Right renal cortex interstitium (tissue), 3 donors: ENCODE results near the gene PPP1R2. TPM values are rescaled to one million over a fixed set of nuclear protein-coding genes. Genes with fewer than 3 reads are reported as not detected.
"Not testable (repeated sequence)": the region's sequence is repeated elsewhere in the genome, so short reads cannot be mapped to it uniquely, and the experiment has no call there.

Source experiments
- DNase-seq, 3 donors: peaks; one replicate each; pipeline ENCODE4 v3.0.0-alpha.2; 2013; ENCODE audit warnings: low read depth in 3 of 3, low spot score in 2 of 3
- polyA plus RNA-seq, 3 donors: library from polyadenylated mRNA; unstranded; fragments of 120-200 nt; gene quantifications; one replicate each; pipeline ENCODE4 v1.2.1, GENCODE V29; 2013; ENCODE audit not compliant: insufficient read length in 3 of 3

Gene PPP1R2
- polyA plus RNA-seq: 10 to 100 TPM; 56.8 to 65.9 (median 61.2) TPM

DNA sequence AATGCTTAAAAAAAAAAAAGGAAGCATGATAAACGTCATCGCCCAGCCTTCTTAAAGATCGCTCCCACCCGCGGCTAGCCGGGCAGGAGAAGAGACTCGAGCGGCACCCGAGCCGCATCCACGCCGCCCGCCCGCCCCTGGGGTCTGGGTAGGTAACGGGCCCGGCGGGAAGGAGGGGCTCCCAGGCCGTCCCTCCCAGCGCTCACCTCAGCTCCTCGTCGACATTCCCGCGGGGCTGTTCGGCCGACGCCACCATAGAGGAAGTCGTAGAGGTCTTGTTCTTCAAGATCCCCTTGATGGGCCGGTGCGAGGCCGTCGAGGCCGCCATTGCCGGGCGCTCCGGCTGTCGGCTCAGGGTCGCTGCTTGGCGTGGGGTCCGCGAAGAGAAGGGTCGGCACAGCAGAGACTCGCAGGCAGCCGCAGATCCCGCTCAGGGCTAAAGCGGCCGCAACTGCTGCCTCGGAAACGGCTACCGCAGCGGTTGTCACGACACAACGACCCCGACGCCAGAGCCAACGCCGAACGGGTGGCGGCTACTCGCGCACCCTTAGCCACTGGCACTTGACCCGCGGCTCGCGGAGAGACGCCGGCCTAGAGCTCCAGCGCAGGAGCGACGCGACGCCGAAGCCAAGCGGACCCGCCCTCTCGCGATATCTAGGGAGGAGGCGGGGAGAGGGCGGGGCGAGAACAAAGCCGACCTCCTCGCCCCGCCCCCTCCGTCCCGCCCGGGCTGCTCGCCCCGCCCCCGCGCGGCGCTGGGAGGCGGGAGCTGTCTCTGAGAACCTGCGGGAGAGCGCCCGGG lies at the start of gene PPP1R2:
Gene PPP1R2, minus strand, starts transcription at position 628 of the 802 bp plus-strand sequence. Its CDS starts 300 bp downstream, at position 328.
- DNase-seq: peak; percentile 81 to 88 (median 86)

DNA sequence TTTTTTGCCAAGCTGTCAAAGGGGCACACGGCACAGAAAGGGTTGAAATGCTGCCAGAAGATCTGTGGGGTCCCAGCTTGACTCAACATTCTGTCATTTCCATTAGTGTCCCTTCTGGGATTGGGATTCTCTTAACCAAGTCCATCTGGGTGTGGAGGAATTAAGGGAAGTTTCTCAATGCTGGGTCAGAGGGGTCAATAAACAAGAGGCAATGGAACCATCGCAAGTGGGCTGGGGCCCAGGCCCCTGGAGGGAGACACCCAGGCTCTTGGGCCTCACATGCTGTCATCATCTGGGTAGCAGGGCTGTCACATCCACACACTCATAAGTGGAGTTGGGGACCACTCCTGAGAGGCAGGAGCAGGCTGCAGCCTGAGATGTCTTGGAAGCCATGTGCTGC lies 48.7 kb upstream of the PPP1R2 start:
- DNase-seq: no peak

DNA sequence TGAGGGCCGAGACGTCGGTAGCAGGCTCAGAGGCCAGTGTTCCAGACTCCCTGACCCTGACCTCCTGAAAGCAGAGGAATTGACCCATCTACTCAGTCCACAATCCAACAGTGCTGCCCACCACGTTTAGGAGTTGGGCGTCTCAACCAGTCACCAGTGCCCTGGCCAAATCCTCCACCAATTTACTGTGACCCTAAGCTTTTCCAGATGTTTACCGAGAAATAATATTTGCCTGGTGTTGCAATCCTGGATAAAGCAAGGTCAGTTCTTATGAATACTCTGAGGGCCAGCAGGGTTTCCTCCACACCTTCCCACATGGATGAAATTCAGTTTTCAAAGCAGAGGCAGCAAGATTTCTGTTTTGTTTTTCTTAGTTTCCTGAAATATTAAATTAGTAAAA lies 48.1 kb upstream of the PPP1R2 start:
- DNase-seq: no peak

DNA sequence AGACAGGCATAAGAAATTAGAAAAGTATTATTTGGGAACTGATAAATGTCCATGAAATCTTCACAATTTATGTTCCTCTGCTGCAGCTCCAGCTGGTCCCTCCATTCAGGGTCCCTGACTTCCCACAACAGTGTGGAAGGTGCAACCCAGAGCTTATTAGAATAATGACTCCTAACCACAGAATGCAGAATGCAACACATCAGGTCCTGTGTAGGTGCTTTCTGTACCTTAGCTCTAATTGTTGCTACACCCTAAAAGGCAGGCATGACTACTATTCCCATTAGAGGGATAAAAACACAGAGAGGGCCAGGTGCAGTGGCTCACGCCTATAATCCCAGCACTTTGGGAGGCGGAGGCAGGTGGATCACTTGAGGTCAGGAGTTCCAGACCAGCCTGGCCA lies 47.3 kb upstream of the PPP1R2 start:
- DNase-seq: not testable (repeated sequence)

DNA sequence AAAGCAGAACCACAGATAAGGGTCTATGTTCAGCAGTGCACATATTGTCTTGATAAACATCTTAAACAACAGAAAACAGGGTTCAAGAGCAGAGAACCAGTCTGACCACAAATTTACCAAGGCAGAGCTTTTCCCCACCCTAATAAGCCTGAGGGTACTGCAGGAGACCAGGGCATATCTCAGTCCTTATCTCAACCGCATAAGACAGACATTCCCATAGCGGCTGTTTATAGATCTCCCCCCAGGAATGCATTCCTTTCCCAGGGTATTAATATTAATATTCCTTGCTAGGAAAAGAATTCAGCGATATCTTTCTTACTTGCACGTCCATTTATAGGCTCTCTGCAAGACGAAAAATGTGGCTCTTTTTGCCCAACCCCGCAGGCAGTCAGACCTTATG lies 46.7 kb upstream of the PPP1R2 start:
- not testable (repeated sequence) for DNase-seq

DNA sequence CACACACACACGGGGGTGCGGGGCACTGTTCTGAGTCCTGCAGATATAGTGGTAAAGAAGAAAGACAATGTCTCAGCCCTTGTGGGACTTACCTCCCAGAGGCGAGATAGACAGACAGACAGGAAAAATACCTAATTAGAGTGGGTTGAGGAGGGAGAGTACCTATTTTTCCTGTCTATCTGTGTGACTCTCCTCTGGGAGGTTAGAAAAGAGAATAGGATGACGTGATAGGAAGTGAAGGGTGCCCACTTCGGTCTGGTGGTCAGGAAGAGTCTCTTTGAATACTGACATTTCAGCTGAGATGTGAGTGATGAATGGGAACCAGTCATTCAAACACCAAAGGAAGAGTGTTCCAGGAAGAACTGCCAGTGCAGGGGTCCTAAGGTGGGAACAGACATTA lies 44.7 kb upstream of the PPP1R2 start:
- DNase-seq: no peak

DNA sequence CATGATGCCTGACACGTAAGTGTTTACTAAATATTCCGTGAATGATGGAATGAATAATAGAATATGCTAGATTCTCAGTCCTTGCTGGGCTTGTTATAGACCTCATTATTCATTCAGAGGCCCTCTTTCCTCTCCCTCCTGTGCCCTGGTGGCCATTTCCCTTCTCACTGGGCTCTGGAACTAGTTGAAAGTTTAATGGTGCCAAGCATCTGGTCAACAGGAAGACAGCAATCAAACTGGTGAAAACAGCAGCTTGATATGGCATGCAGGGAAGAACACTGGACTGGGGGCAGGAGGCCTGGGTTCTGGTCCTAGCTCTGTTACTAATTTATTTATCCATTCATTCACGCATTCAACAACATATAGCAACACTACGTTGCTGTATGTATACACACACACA lies 44.3 kb upstream of the PPP1R2 start:
- DNase-seq: no peak

DNA sequence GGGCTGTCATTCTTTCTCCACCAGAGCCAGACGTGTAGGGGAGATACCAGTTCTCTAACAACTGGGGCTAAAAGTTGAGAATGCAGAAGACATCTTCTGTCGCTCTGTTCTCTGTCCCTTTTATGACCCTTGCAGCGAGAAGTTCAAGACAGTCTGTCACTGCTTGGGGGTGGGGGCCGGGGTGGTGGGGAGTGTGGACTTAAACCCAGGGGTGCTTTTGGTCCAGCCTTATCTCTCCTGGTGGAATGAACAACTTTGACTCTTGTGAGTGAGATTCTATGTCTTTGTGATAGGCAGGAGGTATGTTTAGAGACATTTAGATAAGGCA lies 41.4 kb upstream of the PPP1R2 start:
- no peak for DNase-seq

DNA sequence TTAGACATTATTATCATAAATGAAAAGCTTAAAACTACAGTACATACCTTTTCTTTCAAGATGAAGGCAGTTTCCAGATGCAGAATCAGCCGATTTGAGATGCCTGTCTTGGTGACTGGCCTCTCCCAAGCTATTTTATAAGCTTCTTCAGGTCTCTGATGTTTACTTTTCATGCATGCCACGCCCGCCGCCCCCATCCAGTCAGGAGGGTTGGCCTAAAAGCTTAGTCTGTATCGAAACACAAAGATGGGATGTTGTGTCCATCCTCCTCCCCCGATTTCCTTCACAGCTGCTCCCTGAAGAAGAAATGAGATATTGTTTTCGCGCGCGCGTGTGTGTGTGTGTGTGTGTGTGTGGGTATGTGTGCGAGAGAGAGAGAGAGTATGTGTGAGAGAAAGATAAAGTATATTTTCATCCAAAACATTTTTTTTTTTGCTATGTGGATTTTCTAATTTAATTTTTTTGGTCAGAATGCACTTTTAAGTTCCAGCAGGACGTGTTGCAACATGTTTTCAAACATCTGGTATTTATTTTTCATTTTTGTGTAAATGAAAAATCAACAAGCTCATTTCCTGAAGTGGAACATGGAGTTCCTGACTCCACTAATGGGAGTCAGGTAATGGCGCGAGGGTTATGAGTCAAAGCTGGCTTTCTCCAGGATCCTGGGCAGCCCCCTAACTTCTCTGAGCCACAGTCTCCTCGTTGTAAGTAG lies 40.9 kb upstream of the PPP1R2 start, which contains the start of gene APOD:
Gene APOD, minus strand, starts transcription at position 110 of the 712 bp plus-strand sequence. CDS start 4,479 bp downstream, outside the sequence.
- no peak for DNase-seq

DNA sequence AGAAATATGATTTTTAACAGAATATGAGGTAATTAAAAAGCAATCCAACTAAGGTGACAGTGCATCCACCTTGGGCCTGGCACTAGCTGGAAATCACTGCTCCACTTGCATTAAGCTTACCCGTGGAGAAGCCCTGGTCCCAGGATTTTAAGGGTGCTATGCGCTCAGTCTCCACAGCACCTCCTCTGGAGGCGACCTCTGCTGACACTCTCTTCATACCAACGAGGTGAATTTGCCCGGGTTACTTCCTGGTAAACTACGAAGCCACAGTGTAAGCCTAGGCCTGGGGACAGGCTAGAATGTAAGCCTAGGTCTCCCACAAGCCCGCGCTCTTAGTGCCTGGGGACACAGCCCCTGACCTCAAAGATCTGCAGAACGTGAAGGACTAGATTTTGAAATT lies 39.8 kb upstream of the PPP1R2 start:
- DNase-seq: no peak

DNA sequence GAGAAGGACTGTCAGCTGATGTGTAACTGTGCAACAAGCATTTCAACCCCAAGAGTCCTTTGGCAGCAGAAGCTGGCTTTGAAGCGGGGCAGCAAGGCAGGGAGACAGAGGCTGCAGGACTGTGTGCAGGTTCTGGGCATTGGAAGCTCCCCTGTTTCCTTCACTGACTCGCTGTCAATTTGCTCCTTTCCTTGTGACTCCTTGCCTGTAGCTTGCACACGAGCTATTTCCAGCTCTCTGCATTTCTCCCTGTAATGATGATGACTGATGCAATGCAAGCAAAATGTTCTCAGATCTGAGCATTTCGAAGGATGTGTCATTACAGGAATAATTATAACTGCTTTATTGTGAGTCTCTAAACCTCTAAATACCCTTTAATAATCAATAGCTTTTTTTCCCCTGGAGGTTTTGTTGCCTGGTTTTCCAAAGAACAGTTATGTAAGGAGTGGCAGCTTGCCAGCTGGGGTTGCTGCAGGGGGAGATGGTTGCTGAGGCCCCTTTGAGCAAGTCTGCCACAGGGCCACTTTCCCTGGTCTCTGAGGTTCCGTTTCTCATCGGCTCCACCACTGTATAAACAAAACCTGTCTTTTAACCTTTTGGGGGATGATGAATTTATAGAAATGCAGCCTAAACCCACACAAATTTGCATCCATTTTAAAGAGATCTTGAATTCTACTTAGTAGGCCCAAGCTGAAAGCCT lies 37.8 kb upstream of the PPP1R2 start:
- no peak for DNase-seq

DNA sequence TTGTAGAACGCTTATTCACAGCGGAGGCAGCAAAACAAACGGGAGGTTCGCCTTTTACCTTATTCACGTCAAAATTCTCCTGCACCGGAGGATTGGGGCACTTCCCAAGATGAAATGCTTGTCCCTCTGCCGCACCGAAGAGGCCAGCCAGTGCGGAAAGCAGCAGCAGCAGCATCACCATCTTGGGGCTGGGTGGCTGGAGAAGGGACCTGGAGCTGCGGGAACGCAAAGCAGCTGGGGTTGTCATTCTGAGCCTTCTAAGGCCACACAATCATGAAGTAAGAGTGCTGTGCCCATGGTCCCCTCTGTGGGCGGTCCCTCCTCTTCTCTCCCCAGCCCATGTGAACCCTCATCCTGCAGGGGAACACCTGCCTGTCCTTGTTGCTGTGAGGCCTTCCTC lies 36.2 kb upstream of the PPP1R2 start:
- DNase-seq: no peak

DNA sequence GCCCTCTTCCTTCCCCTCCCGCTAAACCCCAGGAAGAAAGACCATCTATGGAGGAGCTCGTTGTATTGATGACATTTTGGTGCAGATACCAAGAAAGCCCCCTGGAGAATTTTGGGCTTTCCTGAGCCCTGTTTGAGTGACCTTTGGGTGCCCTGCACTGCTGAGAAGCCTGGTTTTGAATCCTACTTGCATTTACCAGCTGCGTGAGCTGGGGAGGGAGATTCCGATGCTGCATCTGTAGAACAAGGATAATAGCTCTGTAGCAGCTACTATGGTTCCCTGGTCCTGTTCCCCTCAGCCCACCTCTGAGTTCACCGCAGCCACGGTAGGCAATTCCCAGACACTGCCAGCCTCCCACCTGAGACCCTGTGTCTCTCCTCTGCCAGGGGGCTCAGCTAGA lies 35.4 kb upstream of the PPP1R2 start:
- no peak for DNase-seq

DNA sequence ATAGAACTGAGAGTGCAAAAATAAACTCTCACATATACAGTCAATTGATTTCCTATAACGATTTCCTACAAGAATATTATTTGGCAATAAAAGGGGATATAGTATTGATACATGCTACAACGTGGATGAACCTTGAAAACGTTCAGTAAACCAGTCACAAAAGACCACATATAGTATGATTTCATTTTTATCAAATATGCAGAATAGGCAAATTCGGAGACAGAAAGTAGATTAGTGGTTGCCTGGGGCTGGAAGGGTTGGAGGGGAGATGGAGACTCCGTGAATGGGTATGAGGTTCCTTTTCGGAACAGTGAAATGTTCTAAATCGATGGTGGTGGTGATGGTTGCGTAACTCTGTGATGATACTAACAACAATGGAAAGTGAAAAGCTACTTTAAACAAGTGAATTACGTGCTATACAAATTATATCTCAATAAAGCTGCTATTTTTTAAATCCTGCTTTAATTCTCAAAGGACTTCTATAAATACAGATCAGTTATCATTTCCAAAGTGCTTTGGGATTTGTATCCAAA lies 34.6 kb upstream of the PPP1R2 start:
- no peak for DNase-seq

DNA sequence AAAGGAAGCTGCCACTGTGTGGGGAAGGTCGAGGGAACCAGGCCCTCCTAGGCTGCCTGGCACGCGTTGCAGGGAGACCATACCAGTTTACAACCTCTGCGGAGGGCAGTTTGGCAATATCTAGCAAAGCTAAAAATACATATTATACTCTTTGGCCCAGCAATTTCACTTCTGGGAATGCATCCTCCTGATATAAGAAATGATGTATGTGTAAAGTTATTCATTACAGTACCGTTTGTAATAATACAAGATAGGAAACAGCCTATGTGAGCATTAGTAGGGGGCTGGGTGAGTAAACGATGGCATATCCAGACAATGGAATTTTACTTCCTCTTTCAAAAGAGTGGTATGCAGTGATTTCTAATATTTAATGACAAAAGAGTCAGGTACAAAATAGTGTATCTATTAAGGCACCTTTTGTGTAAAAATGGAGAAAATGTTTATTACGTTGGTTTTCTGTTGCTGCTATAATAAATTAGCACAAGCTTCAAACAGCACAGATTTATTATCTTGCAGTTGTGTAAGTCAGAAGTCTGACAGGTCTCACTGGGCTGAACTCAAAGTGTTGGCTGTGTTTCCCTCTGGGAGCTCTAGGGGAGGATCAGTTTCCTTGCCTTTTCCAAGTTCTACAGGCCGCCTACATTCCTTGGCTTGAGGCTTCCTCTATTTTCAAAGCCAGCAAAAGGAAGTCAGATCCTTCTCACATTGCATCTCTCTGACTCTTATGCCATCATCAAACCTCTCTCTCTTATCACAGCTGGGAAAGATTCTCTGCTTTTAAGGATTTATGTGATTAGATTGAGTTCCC lies 31.6 kb upstream of the PPP1R2 start:
- no peak for DNase-seq

DNA sequence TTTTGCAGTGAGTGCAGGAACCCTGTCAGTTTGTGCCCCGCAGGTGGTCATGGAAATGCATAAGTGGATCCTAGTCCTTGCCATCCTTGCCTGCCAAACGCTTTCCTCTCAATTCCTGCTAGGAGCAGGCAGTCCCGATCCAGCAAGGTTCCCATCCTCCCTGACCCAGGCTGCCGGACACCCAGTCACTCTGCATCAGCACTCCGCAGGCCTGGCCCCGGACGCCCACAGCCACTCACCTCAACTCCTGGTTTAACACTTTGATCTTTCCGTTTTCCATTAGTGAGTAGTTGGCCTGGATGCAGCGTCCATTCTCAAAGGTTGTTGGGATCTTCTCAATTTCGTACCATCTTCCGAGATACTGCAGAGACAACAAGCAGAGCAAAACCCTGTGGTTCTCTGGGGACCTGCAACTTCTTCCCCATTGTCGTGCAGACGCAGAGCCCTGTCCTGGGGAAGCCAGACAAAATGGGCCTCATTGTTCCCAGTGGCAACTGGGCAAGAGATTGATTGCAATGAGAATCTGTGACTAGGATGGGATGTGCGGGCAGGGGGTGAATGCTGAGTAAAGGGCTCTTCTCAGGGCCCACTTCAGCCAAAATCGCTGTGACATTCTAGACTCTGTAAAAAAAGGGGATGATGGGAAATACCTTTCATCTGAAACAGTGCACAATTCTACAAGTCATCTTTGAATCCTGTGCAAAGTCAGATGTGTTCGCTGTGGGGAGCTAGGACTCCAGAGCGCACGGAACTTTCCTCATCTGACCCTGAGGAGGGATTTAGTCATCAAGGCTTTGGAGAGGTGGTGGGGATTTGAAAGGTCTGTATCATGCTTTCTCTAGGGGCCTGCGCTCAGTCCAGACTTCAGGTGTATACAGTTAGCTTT lies 30.7 kb upstream of the PPP1R2 start:
- no peak for DNase-seq

DNA sequence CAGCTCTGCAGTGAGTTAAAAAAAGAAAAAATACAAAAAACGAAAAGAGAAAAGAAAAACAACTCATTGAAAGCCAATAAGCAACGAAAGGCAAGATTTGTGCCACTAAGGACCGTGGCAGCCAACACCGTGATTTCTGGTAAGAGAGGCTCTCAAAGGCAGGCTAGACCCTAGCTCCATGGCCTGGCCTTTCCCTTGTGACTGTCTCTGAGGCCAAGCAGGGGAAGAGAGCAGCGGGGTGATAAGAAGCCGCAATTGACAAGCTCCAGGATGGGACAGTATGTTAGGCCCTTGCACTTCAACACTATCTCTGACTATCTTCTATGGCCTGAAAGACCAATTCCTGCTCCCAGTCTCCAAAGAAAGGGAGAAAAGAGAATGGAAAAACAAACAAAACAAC lies 28.2 kb upstream of the PPP1R2 start:
- DNase-seq: no peak

DNA sequence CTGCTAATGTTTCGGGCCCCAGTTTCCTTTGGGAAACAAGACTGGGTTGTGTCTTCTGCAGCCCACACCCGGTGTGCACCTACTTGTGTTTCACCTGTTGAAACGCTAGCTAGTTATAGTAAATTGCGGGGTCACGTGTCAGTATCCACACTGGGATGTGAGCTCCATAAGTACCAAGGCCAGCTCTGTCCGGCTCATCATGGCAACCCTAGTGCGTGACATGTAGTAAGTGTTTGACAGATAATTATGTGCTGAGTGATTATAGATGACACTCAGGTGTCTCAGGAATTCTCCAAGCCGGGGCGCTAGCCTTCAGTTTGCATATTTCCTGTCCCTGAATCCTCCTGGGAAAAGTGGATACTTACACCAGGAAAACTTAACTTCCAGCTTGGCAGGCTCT lies 27.8 kb upstream of the PPP1R2 start:
- no peak for DNase-seq

DNA sequence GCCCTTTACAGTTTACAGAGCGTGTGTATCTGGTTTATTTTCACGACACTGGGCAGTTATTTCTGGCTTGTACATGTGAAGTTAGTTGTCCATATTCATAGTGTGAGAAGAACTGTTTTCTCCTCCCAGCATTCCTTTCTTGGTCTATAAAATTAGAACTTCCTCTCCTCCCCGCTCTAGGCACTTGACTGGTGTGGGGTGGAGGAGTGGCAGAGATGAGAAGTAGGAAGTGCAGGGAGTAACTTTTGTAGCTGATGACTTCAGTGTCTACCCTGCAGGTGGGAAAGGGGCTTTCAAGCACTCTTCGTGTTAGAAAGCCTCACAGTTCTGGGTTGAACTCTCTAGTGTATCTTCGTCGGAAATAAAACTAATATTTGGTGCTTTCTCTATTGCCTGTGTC lies 27.2 kb upstream of the PPP1R2 start:
- no peak for DNase-seq
